Smooth muscle cell (in vitro differentiated cells): Measurements from ENCODE around the gene MKNK1. TPM values are rescaled to one million over a fixed set of nuclear protein-coding genes. Genes with fewer than 3 reads are reported as not detected.
A peak's percentile ranks its signal among the peaks of the same experiment; 100 is the strongest.

ENCODE experiments used
- DNase-seq: peaks from one replicate; lab custom pipeline; 2025; ENCODE audit not compliant: unreplicated experiment; lab: John Stamatoyannopoulos, UW
- H2AFZ ChIP-seq: fragments of 200-600 bp; sonication (generic); 2 replicates; pipeline ENCODE4 v1.6.0; 2016; ENCODE audit warnings: antibody characterized with exemption, low read depth, mild to moderate bottlenecking
- H3F3A ChIP-seq: fragments of 200-600 bp; sonication (generic); 2 replicates; pipeline ENCODE4 v1.6.0; 2017; ENCODE audit warnings: antibody characterized with exemption, low read depth
- H3K27ac ChIP-seq: fragments of 200-600 bp; sonication (generic); 2 replicates; pipeline ENCODE4 v1.5.1; 2016; ENCODE audit warnings: low read depth, mild to moderate bottlenecking
- H3K27me3 ChIP-seq: fragments of 200-600 bp; sonication (generic); 2 replicates; pipeline ENCODE4 v1.6.1; 2016; ENCODE audit warnings: low read depth, mild to moderate bottlenecking
- H3K36me3 ChIP-seq: fragments of 200-600 bp; sonication (generic); 2 replicates; pipeline ENCODE4 v1.5.1; 2016; ENCODE audit warnings: low read depth
- H3K4me1 ChIP-seq: fragments of 200-600 bp; sonication (generic); 2 replicates; pipeline ENCODE4 v1.5.1; 2016; ENCODE audit warnings: low read depth
- H3K4me2 ChIP-seq: fragments of 200-600 bp; sonication (generic); 2 replicates; pipeline ENCODE4 v1.6.0; 2016; ENCODE audit warnings: mild to moderate bottlenecking
- H3K4me3 ChIP-seq: fragments of 200-600 bp; sonication (generic); 2 replicates; pipeline ENCODE4 v1.5.1; 2016; ENCODE audit warnings: mild to moderate bottlenecking
- H3K79me2 ChIP-seq: fragments of 200-600 bp; sonication (generic); 2 replicates; pipeline ENCODE4 v1.6.0; 2016; ENCODE audit warnings: low read depth, mild to moderate bottlenecking
- H3K9ac ChIP-seq: fragments of 200-600 bp; sonication (generic); 2 replicates; pipeline ENCODE4 v1.6.0; 2016; ENCODE audit warnings: low read depth
- H3K9me3 ChIP-seq: fragments of 200-600 bp; sonication (generic); replicated peaks from 2 replicates; pipeline ENCODE4 v1.5.1; 2016; ENCODE audit warnings: low read depth
- H4K20me1 ChIP-seq: fragments of 200-600 bp; sonication (generic); 2 replicates; pipeline ENCODE4 v1.6.0; 2016; ENCODE audit warnings: low read depth
- CTCF ChIP-seq: fragments of 200-600 bp; sonication (generic); IDR thresholded peaks from 2 replicates; pipeline ENCODE4 v1.5.1; 2017; ENCODE audit warnings: borderline replicate concordance, mild to moderate bottlenecking, antibody characterized with exemption; ENCODE audit not compliant: insufficient read depth, poor library complexity, severe bottlenecking
- WGBS: methylation state at CpG from one replicate; pipeline ENCODE4 v1.1.7; 2016; ENCODE audit warnings: low lambda C conversion rate; 5-methylcytosine and 5-hydroxymethylcytosine counted together
- polyA plus RNA-seq: library from polyadenylated mRNA; unstranded; fragments of >200 nt; fragmentation: Nextera tagmentation; extraction: Ambion mirVana; gene quantifications from 2 replicates; pipeline ENCODE4 v1.2.1, GENCODE V29; 2016
- total RNA-seq: library from RNA; depleted of rRNA; stranded (reverse); fragments of >200 nt; gene quantifications from 2 replicates; pipeline ENCODE4 v1.2.3, GENCODE V29; 2014

Gene MKNK1
- total and polyA plus RNA-seq, 2 experiments from 2014 or later, result 11.7 to 18.7 TPM

DNA sequence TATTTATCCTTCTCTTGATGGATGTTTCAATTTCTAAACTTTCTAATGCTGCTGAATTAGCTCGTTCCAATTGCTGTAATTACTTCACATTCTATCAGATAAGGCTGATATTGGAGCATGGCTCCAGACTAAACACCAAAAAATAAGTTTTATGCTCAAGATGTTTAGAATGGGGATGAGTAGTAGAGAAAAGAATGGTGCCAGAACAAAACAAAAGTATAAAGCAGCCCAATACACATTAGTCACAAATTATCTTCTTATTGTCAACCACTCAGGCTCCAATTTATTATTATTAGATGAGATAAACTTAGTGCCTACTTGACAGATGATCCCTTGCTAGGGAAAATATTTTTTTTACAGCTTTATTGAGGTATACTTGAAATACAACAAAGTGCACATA is 42.3 kb upstream of the MKNK1 start:
- no peak for DNase-seq
- H3K27me3 ChIP-seq, result no peaks in the 10 kb centered on the region
- H2AFZ ChIP-seq, result no peak overlapping the region
- no peaks in the 10 kb centered on the region for H3K4me1 ChIP-seq
- no peak for TF ChIP-seq CTCF
- H3K4me3 ChIP-seq, result no peak overlapping the region
- H3K4me2 ChIP-seq, result no peak overlapping the region
- WGBS, result 75% methylated on average over 1 of the region's 1 CpG
- H4K20me1 ChIP-seq, result no peaks in the 10 kb centered on the region
- H3K9ac ChIP-seq, result no peak overlapping the region
- H3K36me3 ChIP-seq, result peaks cover 12% of the 10 kb centered on the region
- H3K9me3 ChIP-seq, result no peaks in the 10 kb centered on the region
- H3F3A ChIP-seq, result no peaks in the 10 kb centered on the region
- no peak overlapping the region for H3K27ac ChIP-seq
- H3K79me2 ChIP-seq, result no peaks in the 10 kb centered on the region

GRCh38 chr1:46645815-46646214 is 41.7 kb upstream of the MKNK1 start:
- WGBS, result 97% methylated on average over 4 of the region's 4 CpGs
- no peaks in the 10 kb centered on the region for H3K79me2 ChIP-seq
- no peak overlapping the region for H3K4me2 ChIP-seq
- H2AFZ ChIP-seq, result no peak overlapping the region
- no peaks in the 10 kb centered on the region for H3K9me3 ChIP-seq
- H3K9ac ChIP-seq, result no peak overlapping the region
- H3K27ac ChIP-seq, result no peak overlapping the region
- H4K20me1 ChIP-seq, result no peaks in the 10 kb centered on the region
- H3F3A ChIP-seq, result no peaks in the 10 kb centered on the region
- H3K27me3 ChIP-seq, result no peaks in the 10 kb centered on the region
- TF ChIP-seq CTCF, result no peak
- peaks cover 12% of the 10 kb centered on the region for H3K36me3 ChIP-seq
- no peak overlapping the region for H3K4me3 ChIP-seq
- no peak for DNase-seq
- H3K4me1 ChIP-seq, result no peaks in the 10 kb centered on the region

GRCh38 chr1:46643368-46643775 is 39.3 kb upstream of the MKNK1 start:
- Histone ChIP-seq H3K27ac (peak overlapping the region; percentile 65), H3K4me3 (no peak overlapping the region), H4K20me1 (no peaks in the 10 kb centered on the region), H3K9me3 (no peaks in the 10 kb centered on the region), H3F3A (no peaks in the 10 kb centered on the region), H2AFZ (no peak overlapping the region), H3K79me2 (no peaks in the 10 kb centered on the region), H3K4me2 (peak overlapping the region; percentile 3), H3K4me1 (no peaks in the 10 kb centered on the region), H3K27me3 (no peaks in the 10 kb centered on the region), H3K36me3 (no peaks in the 10 kb centered on the region), H3K9ac (no peak overlapping the region)
- DNase-seq, result no peak
- no peak for TF ChIP-seq CTCF

GRCh38 chr1:46642115-46642680 is 38.1 kb upstream of the MKNK1 start:
- Histone ChIP-seq H3K79me2 (no peaks in the 10 kb centered on the region), H3K9ac (no peak overlapping the region)

More at GRCh38 chr1:46642115-46642680, 38.1 kb upstream of the MKNK1 start:
- H3K4me1 ChIP-seq, result no peaks in the 10 kb centered on the region
- no peak overlapping the region for H3K4me3 ChIP-seq
- peak overlapping the region; percentile 65 for H3K27ac ChIP-seq
- H3K27me3 ChIP-seq, result no peaks in the 10 kb centered on the region
- no peaks in the 10 kb centered on the region for H3K9me3 ChIP-seq
- no peaks in the 10 kb centered on the region for H3F3A ChIP-seq
- no peak for TF ChIP-seq CTCF
- H4K20me1 ChIP-seq, result no peaks in the 10 kb centered on the region
- no peak for DNase-seq
- no peak overlapping the region for H3K4me2 ChIP-seq
- H2AFZ ChIP-seq, result no peak overlapping the region
- H3K36me3 ChIP-seq, result no peaks in the 10 kb centered on the region
